Lower leg skin (tissue), 4 donors: Measurements from ENCODE around the gene RIC8B. TPM values are rescaled to one million over a fixed set of nuclear protein-coding genes. Genes with fewer than 3 reads are reported as not detected.
A peak's percentile ranks its signal among the peaks of the same experiment; 100 is the strongest.

Experiments used
- DNase-seq, 2 donors: peaks; one replicate each; pipeline ENCODE4 v3.0.0-alpha.2; 2019; ENCODE audit warnings: low spot score in 2 of 2
- H3K4me3 ChIP-seq: fragments of 200-600 bp; sonication (generic); 2 replicates; pipeline ENCODE4 v1.5.1; 2017; ENCODE audit warnings: mild to moderate bottlenecking, low read depth; ENCODE audit not compliant: poor library complexity, severe bottlenecking
- CTCF ChIP-seq, 3 donors: fragments of 450-650 bp; IDR thresholded peaks; one replicate each; pipeline ENCODE4 v1.5.1; 2016; ENCODE audit warnings: antibody characterized with exemption in 3 of 3, mild to moderate bottlenecking in 3 of 3, moderate library complexity in 2 of 3
- POLR2A ChIP-seq, 2 donors: fragments of 450-650 bp; IDR thresholded peaks; one replicate each; pipeline ENCODE4 v1.6.1; 2016 to 2017; ENCODE audit warnings: antibody characterized with exemption in 2 of 2, mild to moderate bottlenecking in 1 of 2, moderate library complexity in 1 of 2
- WGBS, 2 donors: methylation state at CpG; one replicate each; pipeline ENCODE4 v1.1.5; 2018; 5-methylcytosine and 5-hydroxymethylcytosine counted together
- intact Hi-C: fragments of 100-400 bp; cut with DNase I; formaldehyde crosslinking; loops from one replicate; pipeline ENCODE4 v1.15.0; 2023; ENCODE audit warnings: low total_unique reads
- total RNA-seq, 4 donors: library from RNA; depleted of rRNA; stranded (reverse); fragments of >200 nt; gene quantifications; one replicate each; pipeline ENCODE4 v1.1.0, GENCODE V29; 2016

RIC8B gene
- total RNA-seq, 4 donors from 2014 or later, result 7.0 to 9.1 (median 8.3) TPM

GRCh38 chr12:106769078-106769477, 5.4 kb upstream of the RIC8B start:
- no peak for TF ChIP-seq POLR2A (IDR thresholded peaks at IDR 0.05)
- no peak for TF ChIP-seq CTCF (IDR thresholded peaks at IDR 0.05)
- no peak overlapping the region for H3K4me3 ChIP-seq
- intact Hi-C loops, result no loop called here
- WGBS, 2 donors, result 35 to 37% methylated on average over 5 of the region's 5 CpGs
- DNase-seq, result no peak

GRCh38 chr12:106769546-106769945, 4.9 kb upstream of the RIC8B start:
- no peak overlapping the region for H3K4me3 ChIP-seq
- intact Hi-C loops, result no loop called here
- DNase-seq, result no peak
- 45 to 50% methylated on average over 6 of the region's 6 CpGs for WGBS, 2 donors
- no peak for TF ChIP-seq CTCF (IDR thresholded peaks at IDR 0.05)
- TF ChIP-seq POLR2A (IDR thresholded peaks at IDR 0.05), result no peak

- H3K4me3 ChIP-seq, result no peak overlapping the region
- TF ChIP-seq CTCF (IDR thresholded peaks at IDR 0.05) (no peak), POLR2A (IDR thresholded peaks at IDR 0.05) (no peak)
- no peak for DNase-seq
- intact Hi-C loops, result no loop called here
Observed at GRCh38 chr12:106771425-106771824, 3.1 kb upstream of the RIC8B start.

GRCh38 chr12:106773286-106774004, 1.0 kb upstream of the RIC8B start:
- no peak for DNase-seq
- intact Hi-C loops, result no loop called here
- TF ChIP-seq CTCF (IDR thresholded peaks at IDR 0.05), result no peak
- TF ChIP-seq POLR2A (IDR thresholded peaks at IDR 0.05), result no peak
- WGBS, 2 donors, result 41 to 42% methylated on average over 25 of the region's 25 CpGs
- peak overlapping the region; percentile 44 for H3K4me3 ChIP-seq

- peak overlapping the region; percentile 69 for H3K4me3 ChIP-seq
- 4% methylated on average over 29 of the region's 29 CpGs for WGBS, 2 donors
- peak in 1 of 2 donors; percentile 86 for DNase-seq
- intact Hi-C loops, result no loop called here
- TF ChIP-seq CTCF (IDR thresholded peaks at IDR 0.05) (no peak), POLR2A (IDR thresholded peaks at IDR 0.05) (no peak)
Observed at GRCh38 chr12:106774808-106775524, 484 bp downstream of the RIC8B start.
